ENCODE measurements around the gene CD4. TPM values are rescaled to one million over a fixed set of nuclear protein-coding genes. Genes with fewer than 3 reads are reported as not detected.

Gene CD4
- not detected in 5 replicates for total RNA-seq (2022; extraction: Qiagen RNA extraction)

GRCh38 chr12:6788972-6789924 lies at the start of gene CD4:
Gene CD4, plus strand, starts transcription at chr12:6789528. Its CDS starts 10,611 bp downstream, at chr12:6800139.

GRCh38 chr12:6752921-6753771 lies 36.2 kb upstream of the CD4 start, which contains the start of gene MLF2:
Gene MLF2, minus strand, starts transcription at chr12:6753141. Its CDS starts 807 bp downstream, at chr12:6752334.

GRCh38 chr12:6765634-6766581 lies 23.4 kb upstream of the CD4 start, which contains the start of gene PTMS:
Gene PTMS, plus strand, starts transcription at chr12:6766363. Its CDS starts 343 bp downstream, at chr12:6766706.

GRCh38 chr12:6772331-6772695 lies 17.0 kb upstream of the CD4 start, which contains the start of gene LAG3:
Gene LAG3, plus strand, starts transcription at chr12:6772520. Its CDS starts 333 bp downstream, at chr12:6772853.

GRCh38 chr12:6821591-6822425 lies 32.5 kb downstream of the CD4 start, which contains the start of gene GPR162:
Gene GPR162, plus strand, starts transcription at chr12:6821821. Its CDS starts 2,078 bp downstream, at chr12:6823899.

GRCh38 chr12:6827982-6828780 lies 38.9 kb downstream of the CD4 start, which contains the start of gene P3H3:
Gene P3H3, plus strand, starts transcription at chr12:6828407. Its CDS starts 34 bp downstream, at chr12:6828441.

GRCh38 chr12:6840761-6841515 lies 51.6 kb downstream of the CD4 start, which contains the start of gene GNB3:
Gene GNB3, plus strand, starts transcription at chr12:6840925. Its CDS starts 363 bp downstream, at chr12:6841288.

GRCh38 chr12:6851153-6851920 lies 62.0 kb downstream of the CD4 start, which contains the start of gene CDCA3:
Gene CDCA3, minus strand, starts transcription at chr12:6851286. Its CDS starts 334 bp downstream, at chr12:6850952.

GRCh38 chr12:6851921-6852650 lies 62.8 kb downstream of the CD4 start, which contains the start of gene USP5:
Gene USP5, plus strand, starts transcription at chr12:6852150. Its CDS starts 30 bp downstream, at chr12:6852180.

GRCh38 chr12:6867413-6868210 lies 78.3 kb downstream of the CD4 start, which contains the start of gene TPI1:
Gene TPI1, plus strand, starts transcription at chr12:6867531. Its CDS starts 36 bp downstream, at chr12:6867567.

Other genes starting within 250 kb of the CD4 start
- gene IFFO1, start 233.5 kb upstream of the CD4 start, total RNA-seq (2022; extraction: Qiagen RNA extraction), result 1.6 to 2.5 TPM (median 2.2 TPM) in 5 replicates
- 91.7 to 109 TPM (median 98.4 TPM) in 5 replicates for gene NOP2, start 221.2 kb upstream of the CD4 start, total RNA-seq (2022; extraction: Qiagen RNA extraction)
- 59.8 to 76.6 TPM (median 62.8 TPM) in 5 replicates for gene CHD4, start 182.1 kb upstream of the CD4 start, total RNA-seq (2022; extraction: Qiagen RNA extraction)
- 0.38 to 0.97 TPM (median 0.66 TPM) in 5 replicates for gene LPAR5, start 153.6 kb upstream of the CD4 start, total RNA-seq (2022; extraction: Qiagen RNA extraction)
- gene ACRBP, start 142.1 kb upstream of the CD4 start, total RNA-seq (2022; extraction: Qiagen RNA extraction), result 0.08 to 0.40 TPM (median 0.15 TPM) in 3 of 5 replicates, not detected in the others
- gene ING4, start 126.4 kb upstream of the CD4 start, total RNA-seq (2022; extraction: Qiagen RNA extraction), result 13.8 to 19.8 TPM (median 15.7 TPM) in 5 replicates
- 50.6 to 58.9 TPM (median 55.4 TPM) in 5 replicates for gene ZNF384, start 100.2 kb upstream of the CD4 start, total RNA-seq (2022; extraction: Qiagen RNA extraction)
- 0.64 to 1.0 TPM (median 0.73 TPM) in 5 replicates for gene PIANP, start 88.7 kb upstream of the CD4 start, total RNA-seq (2022; extraction: Qiagen RNA extraction)
- 47.2 to 58.3 TPM (median 55.9 TPM) in 5 replicates for gene COPS7A, start 65.5 kb upstream of the CD4 start, total RNA-seq (2022; extraction: Qiagen RNA extraction)
- gene MLF2, start 36.4 kb upstream of the CD4 start, total RNA-seq (2022; extraction: Qiagen RNA extraction), result 252 to 312 TPM (median 307 TPM) in 5 replicates
- gene PTMS, start 23.2 kb upstream of the CD4 start, total RNA-seq (2022; extraction: Qiagen RNA extraction), result 703 to 949 TPM (median 926 TPM) in 5 replicates
- gene LAG3, start 17.0 kb upstream of the CD4 start, total RNA-seq (2022; extraction: Qiagen RNA extraction), result 0.89 to 2.3 TPM (median 1.4 TPM) in 5 replicates
- gene GPR162, start 32.3 kb downstream of the CD4 start, total RNA-seq (2022; extraction: Qiagen RNA extraction), result 0.23 to 0.53 TPM (median 0.45 TPM) in 5 replicates
- 19.8 to 29.8 TPM (median 28.7 TPM) in 5 replicates for gene P3H3, start 38.9 kb downstream of the CD4 start, total RNA-seq (2022; extraction: Qiagen RNA extraction)
- gene GNB3, start 51.4 kb downstream of the CD4 start, total RNA-seq (2022; extraction: Qiagen RNA extraction), result 1.2 to 2.3 TPM (median 1.9 TPM) in 5 replicates
- 71.5 to 81.3 TPM (median 75.3 TPM) in 5 replicates for gene CDCA3, start 61.8 kb downstream of the CD4 start, total RNA-seq (2022; extraction: Qiagen RNA extraction)
- gene USP5, start 62.6 kb downstream of the CD4 start, total RNA-seq (2022; extraction: Qiagen RNA extraction), result 74.8 to 79.3 TPM (median 76.6 TPM) in 5 replicates
- gene TPI1, start 78.0 kb downstream of the CD4 start, total RNA-seq (2022; extraction: Qiagen RNA extraction), result 1,486 to 1,673 TPM (median 1,653 TPM) in 5 replicates
- 23.1 to 34.6 TPM (median 32.3 TPM) in 5 replicates for gene SPSB2, start 83.8 kb downstream of the CD4 start, total RNA-seq (2022; extraction: Qiagen RNA extraction)
- gene LRRC23, start 115.3 kb downstream of the CD4 start, total RNA-seq (2022; extraction: Qiagen RNA extraction), result 16.4 to 19.0 TPM (median 18.3 TPM) in 5 replicates
- 35.9 to 40.2 TPM (median 37.3 TPM) in 5 replicates for gene ENO2, start 125.1 kb downstream of the CD4 start, total RNA-seq (2022; extraction: Qiagen RNA extraction)
- 48.7 to 75.7 TPM (median 72.9 TPM) in 5 replicates for gene ATN1, start 138.4 kb downstream of the CD4 start, total RNA-seq (2022; extraction: Qiagen RNA extraction)
- gene RNU7-1, start 154.3 kb downstream of the CD4 start, total RNA-seq (2022; extraction: Qiagen RNA extraction), result not detected in 5 replicates
- 275 to 319 TPM (median 310 TPM) in 5 replicates for gene C12orf57, start 154.5 kb downstream of the CD4 start, total RNA-seq (2022; extraction: Qiagen RNA extraction)
- 7.9 to 13.5 TPM (median 11.7 TPM) in 5 replicates for gene PTPN6, start 161.8 kb downstream of the CD4 start, total RNA-seq (2022; extraction: Qiagen RNA extraction)
- 289 to 333 TPM (median 326 TPM) in 5 replicates for gene PHB2, start 181.1 kb downstream of the CD4 start, total RNA-seq (2022; extraction: Qiagen RNA extraction)
- gene EMG1, start 181.4 kb downstream of the CD4 start, total RNA-seq (2022; extraction: Qiagen RNA extraction), result 56.9 to 66.4 TPM (median 62.2 TPM) in 5 replicates
- gene LPCAT3, start 228.9 kb downstream of the CD4 start, total RNA-seq (2022; extraction: Qiagen RNA extraction), result 25.5 to 29.9 TPM (median 29.1 TPM) in 5 replicates

Data from A549 treated with Mapracorat at 1 μM for 4 hours (cell line).